NCI-H2029 treated with DMSO at 0.1 percent for 48 hours (cell line): ENCODE measurements around the gene EPB41L2.
"Not testable (repeated sequence)": the region's sequence is repeated elsewhere in the genome, so short reads cannot be mapped to it uniquely, and the experiment has no call there.

Source experiments
- DNase-seq: peaks from one replicate; lab custom pipeline; 2025; lab: John Stamatoyannopoulos, UW

The EPB41L2 gene

DNA sequence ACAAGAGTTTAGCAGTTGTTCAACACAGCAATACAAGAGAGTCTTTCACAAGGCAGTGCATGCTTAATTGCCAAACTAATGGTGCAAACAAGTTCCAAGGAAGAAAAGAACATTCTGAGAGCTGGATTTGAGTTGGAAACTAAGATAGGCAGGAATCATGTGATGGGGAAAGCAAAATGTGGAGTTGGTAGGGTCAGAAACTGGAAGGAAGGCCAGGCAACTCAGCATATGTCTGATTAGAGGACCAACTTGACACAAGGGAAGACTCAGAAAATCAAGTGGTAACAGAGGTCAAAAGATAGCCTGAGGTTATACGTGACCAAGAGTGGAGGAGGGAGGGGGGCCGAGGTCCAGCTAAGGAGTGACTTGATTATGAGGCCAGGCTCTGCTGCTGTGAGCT is 118.6 kb downstream of the EPB41L2 start:
- no peak for DNase-seq

DNA sequence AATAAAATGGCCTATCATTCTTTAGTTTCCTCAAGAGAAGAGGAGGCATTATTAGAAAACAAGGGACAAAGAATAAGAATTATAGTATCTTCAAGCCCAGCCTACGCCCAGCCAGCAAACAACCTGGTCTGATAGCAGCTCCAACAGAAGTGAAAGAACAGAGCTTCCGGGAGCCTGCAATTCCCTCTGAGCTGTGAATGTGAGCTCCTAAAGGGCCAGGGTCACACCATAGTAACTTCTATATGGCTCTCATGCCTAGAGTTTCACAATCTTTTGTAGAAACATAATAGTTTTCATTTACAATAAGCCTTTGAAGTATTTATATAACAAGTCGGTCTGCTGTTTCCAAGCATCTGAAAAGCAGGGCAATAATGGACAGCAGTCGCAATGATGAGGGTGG is 119.3 kb downstream of the EPB41L2 start:
- no peak for DNase-seq

- DNase-seq: not testable (repeated sequence)
These were observed 120.3 kb downstream of the EPB41L2 start for GRCh38 chr6:130942752-130943151.

- DNase-seq: no peak
These were observed 125.0 kb downstream of the EPB41L2 start for GRCh38 chr6:130937942-130938604.

DNA sequence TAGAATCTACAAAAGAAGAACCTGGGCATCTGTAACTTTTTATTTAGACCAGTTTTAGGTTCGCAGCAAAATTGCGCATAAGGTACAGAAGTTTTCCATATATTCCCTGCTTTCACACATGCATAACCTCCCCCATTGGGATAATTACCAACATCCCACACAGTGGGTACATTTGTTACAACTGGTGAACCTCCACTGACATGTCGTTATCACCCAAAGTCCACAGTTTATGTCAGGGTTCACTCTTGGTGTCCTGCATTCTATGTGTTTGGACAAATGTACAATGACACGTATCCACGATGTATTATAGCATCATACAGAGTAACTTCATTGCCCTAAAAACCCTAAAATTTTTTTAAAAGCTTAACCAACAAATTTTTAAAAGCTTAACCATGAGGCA is 126.1 kb downstream of the EPB41L2 start:
- DNase-seq: no peak

DNA sequence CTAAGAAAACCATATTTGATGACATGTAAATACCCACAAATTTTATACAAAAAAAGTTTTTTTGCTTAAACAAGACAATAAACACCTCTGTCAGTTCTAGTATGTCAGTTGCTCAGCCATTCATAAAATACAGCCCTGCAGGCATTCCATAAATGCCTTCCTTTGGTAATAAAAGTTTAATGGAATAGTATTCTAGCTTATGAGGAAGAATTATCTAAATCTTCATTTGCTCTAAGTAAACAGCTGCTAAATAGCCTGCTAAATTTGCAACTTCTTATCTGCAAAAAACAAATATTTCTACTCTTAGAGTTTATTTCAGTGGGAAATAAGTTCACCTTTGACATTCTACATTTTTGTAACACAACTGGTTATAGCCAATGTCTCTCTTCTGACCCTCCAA is 127.1 kb downstream of the EPB41L2 start:
- no peak for DNase-seq

- DNase-seq: no peak
These were observed 128.0 kb downstream of the EPB41L2 start for GRCh38 chr6:130934848-130935585.

GRCh38 chr6:130933712-130934200 is 129.3 kb downstream of the EPB41L2 start:
- DNase-seq: no peak

- no peak for DNase-seq
These were observed 130.1 kb downstream of the EPB41L2 start for GRCh38 chr6:130932921-130933320.

DNA sequence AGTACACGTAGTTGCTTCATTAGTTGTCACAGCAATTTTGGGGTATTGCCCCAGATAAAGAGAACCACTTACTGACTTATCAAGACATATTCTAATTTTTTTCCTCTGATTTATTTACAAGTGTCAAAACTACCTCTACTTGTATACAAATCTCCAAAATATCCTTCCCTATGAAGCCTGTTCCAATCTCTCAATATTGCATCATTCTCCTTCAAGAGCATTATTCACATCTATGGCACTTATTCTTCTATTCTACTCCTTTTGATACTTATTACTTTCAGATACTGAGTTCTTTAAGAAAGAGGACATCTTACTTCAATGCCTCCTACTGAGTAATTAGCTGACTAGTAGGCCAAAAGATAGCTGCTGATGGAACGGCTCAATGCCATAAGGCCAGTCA is 130.6 kb downstream of the EPB41L2 start:
- DNase-seq: no peak

DNA sequence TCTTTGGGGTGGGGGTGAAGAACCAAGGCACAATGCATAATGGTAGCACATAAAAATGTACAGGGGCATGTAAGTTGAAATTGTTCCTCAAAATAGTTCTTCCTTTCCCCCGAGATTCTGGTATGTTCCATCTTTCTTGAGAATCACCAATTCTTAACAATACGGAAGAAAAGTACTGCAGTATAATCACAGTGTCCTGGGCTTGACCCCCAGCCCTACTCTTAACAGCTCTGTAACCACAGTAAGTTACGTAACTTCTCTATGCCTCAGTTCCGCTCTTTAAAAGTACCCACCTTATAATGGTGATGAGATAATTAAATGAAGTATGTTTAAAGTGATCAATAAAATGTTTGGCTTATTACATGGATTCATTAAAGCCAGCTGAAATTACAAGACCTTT is 131.4 kb downstream of the EPB41L2 start:
- no peak for DNase-seq

- no peak for DNase-seq
These were observed 133.9 kb downstream of the EPB41L2 start for GRCh38 chr6:130929036-130929678.

DNA sequence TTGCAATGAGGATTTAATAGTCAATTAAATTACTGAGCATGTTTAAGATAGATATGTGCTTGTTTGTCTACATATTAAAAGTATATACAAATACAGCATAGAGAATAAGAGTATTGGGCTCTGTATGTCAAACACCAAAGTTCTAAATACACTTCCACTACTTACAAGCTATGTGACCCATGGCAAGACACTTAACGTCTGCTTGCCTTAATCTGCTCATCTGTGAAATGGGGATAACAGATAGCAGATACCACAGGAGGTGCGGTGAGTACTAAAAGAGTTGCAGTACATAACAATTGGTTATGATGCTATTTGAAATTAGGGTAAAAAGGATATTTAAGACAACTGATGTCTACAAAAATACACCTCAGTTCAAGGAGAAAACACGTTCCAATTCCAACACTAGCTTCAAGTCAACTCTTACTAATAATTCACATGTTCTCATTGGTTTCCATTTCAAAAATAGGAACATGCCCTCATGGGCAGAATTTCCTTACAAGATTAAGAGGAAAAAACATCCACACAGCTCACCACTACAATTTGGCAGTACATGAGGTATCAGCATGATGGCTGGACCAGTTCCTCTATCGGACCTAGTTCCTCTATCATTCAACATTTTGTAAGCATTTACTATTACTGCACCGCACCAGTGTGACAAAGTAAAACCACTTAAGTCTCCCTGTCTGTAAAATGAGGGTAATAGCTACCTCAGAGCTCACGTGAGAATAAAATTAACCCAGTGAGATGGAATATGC is 134.7 kb downstream of the EPB41L2 start:
- no peak for DNase-seq

DNA sequence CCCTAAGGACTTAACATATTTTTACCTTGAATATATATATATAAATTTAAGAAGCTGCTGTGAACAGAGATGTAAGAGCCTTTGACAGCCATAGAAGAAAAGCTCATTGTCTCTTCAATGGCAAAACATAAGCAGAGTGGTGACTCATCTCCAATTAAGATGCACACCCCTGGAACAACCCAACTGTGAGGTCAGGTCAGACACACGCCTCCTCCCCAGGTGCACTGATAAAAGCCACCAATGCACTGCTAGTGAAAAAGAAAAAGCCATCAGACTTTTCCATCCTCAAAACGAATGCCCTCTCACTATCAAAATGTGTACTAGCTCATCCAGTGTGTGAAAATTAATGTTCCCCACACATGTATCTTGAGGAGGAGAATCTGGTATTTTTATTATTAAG is 135.7 kb downstream of the EPB41L2 start:
- DNase-seq: no peak

DNA sequence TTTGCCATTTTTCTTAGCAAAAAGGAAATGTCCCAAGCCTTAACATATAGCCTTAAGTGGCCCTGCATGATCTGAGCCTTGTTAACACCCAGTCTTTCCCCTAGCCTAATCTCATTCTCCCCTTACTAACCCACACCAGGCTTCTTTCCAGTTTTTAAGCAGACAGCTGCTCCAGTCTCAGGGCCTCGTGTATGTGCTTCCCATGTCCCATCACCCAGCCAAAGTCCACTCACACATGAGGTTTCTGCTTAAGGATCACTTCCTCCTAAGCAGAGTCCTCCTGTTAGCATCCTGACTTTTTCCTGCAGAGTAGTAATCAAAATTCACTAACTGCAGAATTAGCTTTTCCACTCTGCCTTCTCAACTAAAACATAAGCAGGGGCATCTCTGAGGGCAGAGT is 139.7 kb downstream of the EPB41L2 start:
- no peak for DNase-seq

DNA sequence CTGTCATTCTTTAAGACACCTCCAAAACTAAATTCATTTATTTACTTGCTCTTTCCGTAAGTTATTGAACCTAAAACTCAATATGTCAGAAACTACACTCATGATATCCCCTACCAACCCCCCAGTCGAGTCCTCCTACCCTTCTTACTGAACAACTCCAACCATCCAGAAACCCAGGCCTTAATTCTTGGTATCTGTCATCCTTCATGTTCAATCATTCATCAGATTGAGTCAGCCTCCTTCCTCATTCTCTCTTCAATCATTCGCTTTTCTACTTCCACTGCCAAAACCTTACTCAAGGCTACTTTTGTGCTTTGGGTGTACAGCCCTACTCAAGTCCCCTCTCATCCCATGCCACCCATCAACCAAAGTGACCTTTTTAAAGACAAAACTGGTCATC is 140.1 kb downstream of the EPB41L2 start:
- no peak for DNase-seq

DNA sequence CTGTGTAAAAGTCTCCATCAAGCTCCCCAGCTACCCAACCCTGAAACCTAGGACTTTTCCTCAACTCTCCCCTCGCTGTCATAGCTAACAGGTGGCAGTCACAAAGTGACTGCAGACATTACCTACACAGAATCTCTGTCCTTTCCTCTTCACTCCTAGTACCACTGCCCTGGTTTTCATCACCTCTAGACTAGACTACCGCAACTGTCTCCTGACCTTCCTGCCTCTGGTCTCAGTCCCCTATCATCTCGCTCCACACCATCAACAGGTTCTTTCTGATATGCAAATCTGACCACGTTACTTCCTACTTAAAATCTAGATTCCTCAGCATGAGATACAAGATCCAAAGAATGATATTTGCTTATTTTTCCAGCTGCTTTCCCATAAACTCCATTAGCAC is 142.1 kb downstream of the EPB41L2 start:
- DNase-seq: no peak

DNA sequence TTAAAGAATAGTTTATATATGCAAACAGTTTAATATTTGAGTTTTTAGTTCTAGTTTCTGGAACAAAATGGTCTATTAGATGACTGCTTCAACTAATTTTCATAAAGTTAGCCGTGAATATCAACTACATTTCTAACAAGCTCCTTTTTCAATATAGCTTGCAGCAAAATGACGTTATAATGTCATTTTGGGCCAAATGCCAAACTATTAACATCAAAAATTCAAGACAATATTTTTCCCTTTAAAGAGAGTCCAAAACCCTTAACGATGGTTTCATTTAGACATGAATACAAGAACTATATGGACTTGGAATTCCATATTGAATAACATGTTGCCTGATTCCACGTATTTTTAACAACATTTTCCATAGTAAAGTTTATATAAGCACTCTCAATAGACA is 144.9 kb downstream of the EPB41L2 start:
- no peak for DNase-seq

DNA sequence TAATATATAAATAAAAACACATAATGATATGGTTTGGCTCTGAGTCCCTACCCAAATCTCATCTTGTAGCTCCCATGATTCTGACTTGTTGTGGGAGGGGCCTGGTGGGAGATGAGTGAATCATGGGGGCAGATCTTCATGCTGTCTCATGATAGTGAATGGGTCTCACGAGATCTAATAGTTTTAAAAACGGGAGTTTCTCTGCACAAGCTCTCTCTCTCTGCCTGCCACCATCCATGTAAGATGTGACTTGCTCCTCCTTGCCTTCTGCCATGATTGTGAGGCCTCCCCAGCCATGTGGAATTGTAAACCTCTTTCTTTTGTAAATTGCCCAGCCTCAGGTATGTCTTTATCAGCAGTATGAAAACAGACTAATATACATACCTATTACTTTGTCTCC is 147.4 kb downstream of the EPB41L2 start:
- not testable (repeated sequence) for DNase-seq

DNA sequence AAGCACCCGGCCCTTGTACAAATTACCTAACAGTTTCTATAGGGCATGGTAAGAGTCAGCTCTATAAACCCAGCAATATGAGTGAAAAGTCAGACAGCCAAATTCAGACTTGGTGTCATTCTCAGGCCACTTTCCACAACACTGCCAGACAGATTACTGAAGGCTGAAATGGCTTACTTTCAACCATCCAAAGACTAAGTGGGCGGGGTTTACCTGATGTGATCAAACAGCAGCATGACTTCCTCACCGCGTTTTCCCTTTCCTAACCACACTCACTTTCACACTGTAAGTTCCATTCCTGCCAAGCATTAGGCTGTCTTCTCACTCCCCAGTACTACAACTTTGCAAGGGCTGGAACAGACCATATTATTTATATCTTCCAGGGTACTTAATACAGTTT is 149.9 kb downstream of the EPB41L2 start:
- DNase-seq: no peak

DNA sequence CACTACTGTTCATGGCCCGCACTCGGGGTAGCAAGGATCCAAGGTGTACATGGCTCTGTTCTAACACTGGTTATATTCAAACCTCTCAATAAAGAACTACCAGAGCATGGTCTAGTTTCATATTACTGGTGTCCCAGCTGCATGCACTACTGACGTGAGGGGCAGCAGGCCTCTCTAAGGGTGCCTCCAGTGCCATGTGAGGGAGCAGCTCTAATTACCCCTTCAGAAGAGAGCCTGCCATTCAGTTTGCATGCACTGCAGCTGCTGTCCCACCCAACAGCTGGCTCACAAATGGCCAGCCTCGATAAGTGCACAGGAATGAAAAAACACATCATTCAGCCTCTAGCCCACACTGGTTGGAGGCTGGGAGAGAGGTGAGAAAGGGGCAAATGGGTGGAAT is 150.6 kb downstream of the EPB41L2 start:
- DNase-seq: no peak

- DNase-seq: no peak
These were observed 154.1 kb downstream of the EPB41L2 start for GRCh38 chr6:130908958-130909357.
